Activated CD4-positive, alpha-beta T cell treated with anti-CD3 and anti-CD28 coated beads, Interleukin-2, amount 50 U/mL, for 4 hours (primary cell): ENCODE data around the gene SMPX.

Experiments
- DNase-seq, 2 experiments: peaks; one replicate each; pipeline ENCODE4 v3.0.0-alpha.2; 2020

SMPX gene

GRCh38 chrX:21741869-21742701 lies 15.8 kb downstream of the SMPX start:
- no peak for DNase-seq

- no peak for DNase-seq
Observed at GRCh38 chrX:21741364-21741763, 16.6 kb downstream of the SMPX start.

DNA sequence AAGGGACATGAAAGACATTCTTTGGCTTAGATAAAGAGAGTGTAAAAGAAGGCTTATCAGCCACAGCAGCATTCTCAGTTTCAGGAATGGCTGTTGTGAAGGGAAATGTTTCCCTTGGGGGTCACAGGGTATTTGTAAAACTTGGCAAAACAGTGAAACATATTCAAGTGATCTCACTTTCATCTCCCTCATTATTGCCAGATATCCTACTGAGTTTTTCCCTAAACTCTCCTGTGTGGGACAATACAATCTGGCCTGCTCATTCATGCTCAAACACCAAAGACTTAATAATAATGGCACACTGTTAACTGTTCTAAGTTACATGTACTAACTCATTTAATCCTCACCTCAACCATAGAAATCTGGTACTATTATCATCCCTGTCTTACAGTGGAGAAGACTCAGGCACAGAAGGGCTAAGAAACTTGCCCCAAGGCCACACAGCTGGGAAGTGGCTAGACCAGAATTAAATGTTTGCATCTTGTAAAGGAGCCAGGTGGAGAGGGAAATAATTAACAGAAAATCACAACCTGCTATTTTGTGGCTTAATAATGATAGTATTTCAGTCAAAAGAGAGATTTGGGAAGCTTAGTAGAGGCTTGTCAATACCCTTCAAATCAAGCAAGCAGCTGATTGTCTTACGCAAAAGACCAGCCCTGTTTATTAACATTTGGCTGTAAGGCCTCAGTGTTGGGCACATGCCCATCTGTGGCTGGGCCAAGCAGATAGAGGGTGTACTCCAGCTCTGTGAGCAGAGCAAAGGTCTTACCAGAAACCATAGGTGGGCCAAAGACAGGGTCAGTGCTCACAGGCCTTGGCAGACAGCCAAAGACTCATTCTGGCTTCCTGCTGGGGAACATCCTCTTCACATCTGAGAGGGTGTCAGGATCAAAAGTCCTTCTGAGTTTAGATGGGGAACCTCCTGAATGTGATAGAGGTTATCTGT lies 17.3 kb downstream of the SMPX start:
- no peak for DNase-seq

DNA sequence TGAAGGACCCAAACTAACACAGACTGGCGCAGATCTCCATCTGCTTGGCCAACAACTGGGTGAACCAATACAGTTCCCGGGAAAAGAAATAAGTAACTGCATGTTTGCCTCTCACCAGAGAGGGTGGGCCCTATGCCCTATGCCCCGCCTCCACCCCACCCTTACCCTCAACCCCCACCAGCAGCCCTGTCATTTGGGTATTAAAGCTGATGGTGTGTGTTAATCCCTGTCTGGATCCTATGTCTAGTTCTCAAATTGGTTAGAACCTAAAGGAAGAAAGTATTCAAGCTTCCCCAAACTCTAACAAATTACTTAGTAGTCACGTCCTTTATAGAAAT lies 19.0 kb downstream of the SMPX start:
- no peak for DNase-seq

DNA sequence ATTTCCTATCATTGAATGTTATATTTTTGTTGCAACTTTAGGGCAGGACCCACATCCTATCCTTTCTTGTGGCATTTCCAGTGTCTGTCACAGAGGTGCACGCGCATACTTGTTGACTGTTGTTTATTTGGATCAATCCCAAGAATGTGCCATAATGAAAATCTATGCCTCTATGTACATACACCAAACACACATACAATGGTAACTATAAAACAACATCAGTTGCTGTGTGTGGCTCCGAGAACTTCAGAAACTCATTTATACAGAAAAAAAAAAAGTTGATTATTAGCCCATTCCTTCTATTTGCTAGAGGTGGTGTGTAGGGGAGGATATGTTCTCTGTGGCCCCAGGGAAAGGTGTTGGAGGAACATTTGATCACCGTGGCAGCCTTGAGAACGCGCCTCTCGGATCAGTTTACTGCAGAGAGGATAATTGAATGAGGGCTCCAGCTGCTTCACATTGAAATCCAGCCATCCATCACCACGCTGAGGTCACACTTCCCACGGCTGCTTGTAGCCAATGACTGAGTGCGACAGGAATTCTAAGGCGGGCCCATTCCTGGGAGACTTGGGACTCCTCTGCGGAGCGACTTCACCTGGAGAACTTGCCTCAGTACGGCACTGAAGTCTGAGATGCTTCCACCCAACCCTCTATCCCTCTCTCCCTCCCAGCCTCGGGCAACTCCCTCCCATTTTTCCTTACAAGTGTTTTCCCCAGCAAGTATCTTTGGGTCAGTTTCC lies 19.5 kb downstream of the SMPX start:
- no peak for DNase-seq

DNA sequence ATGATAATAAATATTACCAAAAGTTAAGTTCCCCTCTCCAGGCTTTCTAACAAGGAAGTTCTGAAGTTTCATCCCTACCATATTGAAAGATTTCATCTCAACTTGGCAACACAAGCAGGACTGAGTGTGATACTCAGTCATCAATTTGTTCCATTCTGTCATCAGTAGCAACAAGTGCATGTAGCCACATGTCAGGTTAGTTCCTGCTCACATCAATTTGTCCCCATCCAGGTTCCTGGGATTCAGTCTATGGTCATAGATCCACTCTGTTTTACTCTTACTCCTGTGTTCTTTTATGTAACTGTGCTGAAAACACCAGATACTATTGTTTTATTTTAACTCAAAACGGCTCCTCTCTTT lies 22.2 kb downstream of the SMPX start:
- no peak for DNase-seq

- DNase-seq = no peak
Observed at GRCh38 chrX:21735038-21735767, 22.7 kb downstream of the SMPX start.

- DNase-seq = no peak
Observed at GRCh38 chrX:21734175-21734574, 23.7 kb downstream of the SMPX start.

- no peak for DNase-seq
Observed at GRCh38 chrX:21733705-21734104, 24.2 kb downstream of the SMPX start.

DNA sequence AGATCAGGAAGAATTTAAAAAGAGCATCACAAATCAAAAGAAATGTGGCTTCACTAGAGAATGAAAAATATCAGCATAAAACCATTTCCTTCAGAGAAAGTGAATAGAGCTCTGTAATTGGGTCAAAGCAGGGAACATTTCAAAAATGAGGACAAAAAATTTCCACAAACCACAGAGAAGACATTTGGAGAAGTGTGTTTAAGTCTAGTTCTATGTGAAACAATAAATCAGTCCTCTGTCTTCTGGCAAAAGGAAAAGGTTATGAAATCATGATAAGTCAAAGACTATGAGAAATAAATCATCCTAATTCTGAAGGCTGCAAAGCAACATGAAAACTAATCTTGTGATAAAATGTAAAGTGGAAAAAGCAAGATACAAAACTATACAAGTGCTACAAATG lies 27.9 kb downstream of the SMPX start:
- no peak for DNase-seq

DNA sequence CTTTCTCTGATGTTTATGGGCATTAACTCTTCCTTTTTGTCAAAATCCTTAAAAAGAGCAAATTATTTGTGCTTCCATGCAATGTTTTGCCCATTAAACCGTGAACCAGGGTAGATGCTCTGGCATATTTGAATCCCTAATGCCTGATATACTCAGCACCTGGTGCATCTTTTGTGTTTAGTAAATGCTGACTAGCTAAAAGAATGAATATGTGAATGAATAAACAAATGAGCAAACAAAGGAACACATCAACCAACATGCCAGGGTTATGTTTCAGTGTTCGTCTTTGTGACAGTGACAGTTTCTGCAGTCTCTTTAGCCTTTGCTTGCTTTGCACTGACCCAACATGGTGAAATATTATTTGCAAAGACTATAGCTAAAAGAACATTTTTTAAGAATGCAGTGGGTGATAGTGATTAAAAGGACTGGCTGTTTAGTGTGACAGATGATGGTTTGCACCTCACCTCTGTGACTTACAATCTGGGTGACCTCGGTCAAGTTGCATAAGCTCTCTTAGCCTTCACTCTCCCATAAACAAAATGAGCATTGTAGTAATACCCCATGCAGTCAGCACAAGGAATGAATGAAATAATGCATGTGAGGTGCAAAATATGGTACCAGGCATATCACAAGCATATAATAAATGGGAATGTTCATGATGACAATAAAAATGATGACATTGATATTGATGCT lies 29.5 kb downstream of the SMPX start:
- DNase-seq = no peak

DNA sequence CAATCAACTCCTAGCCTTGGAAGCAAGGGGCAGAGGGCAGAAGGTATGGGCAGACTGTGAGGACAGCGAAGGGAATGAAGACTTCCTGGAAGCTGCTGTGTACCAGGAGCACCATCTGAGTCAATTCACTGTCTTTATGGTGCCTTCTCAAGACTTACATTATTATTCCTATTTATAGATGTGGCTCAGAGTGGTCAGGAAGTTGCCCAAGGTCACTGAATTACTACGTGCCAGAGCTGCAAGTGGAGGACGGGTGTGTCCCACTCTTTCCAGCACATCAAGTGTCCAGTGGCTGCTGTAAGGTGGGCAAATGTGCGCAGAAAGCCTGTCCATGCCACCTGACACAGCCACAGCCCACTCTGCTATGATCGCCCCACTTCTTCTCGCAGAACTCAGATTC lies 32.0 kb downstream of the SMPX start:
- DNase-seq = no peak

GRCh38 chrX:21725496-21725895 lies 32.4 kb downstream of the SMPX start:
- DNase-seq = no peak

DNA sequence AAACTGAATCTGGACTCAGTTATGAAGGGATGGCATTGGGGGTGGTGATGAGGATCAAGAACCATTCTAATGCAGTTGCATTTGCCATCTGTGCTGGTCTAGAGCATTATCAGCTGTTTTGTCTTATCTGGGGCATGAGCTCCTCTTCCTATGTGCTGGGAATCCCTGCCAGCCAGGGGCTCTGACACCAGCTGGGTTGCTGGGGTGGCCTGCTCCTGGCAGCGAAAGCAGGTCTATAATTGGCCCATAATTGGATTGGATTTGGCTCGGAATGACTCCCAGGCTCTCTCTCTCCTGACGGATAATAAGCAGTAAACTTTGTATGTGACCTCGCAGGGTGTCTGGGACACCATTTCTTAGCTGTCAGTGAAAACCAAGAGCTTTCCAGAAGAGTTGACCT lies 34.1 kb downstream of the SMPX start:
- DNase-seq = no peak

GRCh38 chrX:21723084-21723483 lies 34.8 kb downstream of the SMPX start:
- no peak for DNase-seq

DNA sequence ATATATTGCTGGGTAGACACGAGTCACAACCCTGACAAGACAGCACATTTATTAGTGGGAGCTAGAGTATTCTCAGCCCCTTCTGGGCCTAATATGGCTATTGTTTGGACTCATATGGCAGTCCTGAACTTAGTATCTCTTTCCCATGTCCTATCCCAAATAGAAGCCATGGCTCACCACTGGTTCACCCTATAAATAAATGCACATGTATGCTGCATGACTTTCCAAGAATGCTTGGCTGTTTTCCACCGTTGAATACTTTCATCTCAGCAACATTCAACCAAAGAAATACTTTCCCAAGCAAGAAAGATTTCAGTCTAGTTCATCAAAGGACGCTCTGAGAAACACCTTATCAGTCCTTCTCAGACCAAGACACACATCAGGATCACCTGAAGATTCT lies 36.7 kb downstream of the SMPX start:
- DNase-seq = no peak

- no peak for DNase-seq
Observed at GRCh38 chrX:21718575-21718974, 39.3 kb downstream of the SMPX start.

- no peak for DNase-seq
Observed at GRCh38 chrX:21717802-21718201, 40.1 kb downstream of the SMPX start.

DNA sequence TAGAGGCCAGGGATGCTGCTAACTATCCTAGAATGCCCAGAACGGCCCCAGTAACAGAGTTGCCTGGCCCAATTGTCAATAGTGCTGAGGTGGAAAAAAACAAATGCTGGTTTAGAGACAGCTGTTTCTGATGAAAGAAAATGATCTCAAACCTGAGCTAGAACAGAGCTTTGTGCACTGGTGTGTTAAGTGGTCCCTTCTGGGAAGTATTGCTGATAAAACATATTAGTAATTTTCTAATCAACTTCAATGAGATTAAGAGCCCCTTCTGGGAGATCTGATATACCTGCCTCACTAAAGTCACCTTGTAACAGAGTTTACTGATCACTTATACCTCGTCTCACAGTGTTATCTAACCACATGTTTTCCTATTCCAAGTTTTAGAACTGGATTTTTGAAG lies 42.1 kb downstream of the SMPX start:
- DNase-seq = no peak

DNA sequence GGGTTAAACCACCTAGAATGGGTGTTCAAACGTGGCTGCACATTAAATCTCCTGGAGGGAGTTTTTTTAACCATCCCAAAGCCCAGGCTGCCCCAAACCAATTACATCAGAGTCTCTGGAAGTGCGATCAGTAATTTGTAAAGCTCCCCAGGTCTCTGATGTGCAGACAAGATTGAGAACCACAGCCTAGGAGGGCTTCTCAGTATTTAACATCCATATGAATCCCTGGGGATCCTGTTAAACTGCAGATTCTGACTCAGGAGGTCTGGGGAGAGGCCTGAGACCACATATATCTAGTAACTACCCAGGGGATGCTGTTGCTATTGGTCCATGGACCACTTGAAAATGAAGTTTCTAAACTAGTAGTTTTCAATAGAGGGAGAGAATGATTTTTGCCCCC lies 42.6 kb downstream of the SMPX start:
- no peak for DNase-seq

DNA sequence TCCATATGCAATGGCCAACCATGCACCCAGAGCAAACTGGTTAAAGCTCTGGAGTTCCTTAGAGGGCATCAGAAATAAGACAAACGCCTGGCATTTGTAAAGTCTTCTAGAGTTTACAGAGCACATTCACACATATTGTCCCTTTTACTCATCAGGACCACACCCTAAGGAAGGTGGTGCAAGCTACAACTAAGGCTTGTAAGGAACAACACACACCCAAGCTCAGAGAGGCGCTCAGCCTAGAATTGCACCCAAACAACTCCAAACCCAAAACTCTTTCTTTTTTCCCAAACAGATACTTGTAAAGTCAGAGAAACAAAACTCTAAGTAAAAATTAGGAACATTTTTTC lies 46.1 kb downstream of the SMPX start:
- DNase-seq = no peak

DNA sequence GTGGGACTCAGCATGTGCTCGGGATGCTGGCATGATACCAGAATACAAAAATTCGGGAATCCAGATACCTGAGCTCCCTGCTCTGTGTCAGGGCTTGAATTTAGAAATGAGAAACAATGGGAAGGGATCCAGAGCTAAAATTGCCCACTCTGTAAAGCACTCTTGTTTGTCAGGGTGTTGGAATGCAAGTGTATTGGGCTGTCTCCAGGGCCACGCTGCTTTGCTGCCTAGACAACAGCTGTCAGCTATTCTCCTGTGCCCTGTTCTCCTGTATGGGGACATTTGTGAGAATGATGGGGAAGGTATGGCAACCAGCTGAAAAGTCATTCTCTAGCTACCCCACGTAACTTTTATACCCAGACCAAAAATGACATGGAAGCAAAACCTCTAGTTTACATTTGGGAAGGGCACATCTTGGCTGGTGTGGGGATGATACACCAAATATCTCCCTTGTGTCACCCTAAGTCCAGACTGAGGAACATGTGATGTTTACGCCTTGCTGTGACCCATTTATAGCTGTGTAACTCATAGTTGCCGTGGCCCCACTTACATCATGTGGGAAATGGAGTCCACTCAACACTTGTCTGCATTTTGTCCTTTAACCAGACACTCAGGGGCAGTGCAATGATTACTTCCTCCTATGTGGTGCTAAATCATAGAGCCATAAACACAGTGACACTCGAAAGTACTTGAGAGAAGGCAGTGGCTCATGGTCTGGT lies 46.6 kb downstream of the SMPX start:
- no peak for DNase-seq
